GM21447 (cell line): ENCODE results near the gene ZBTB7C.

Experiments used
- ATAC-seq: cut with Tn5 transposase; IDR thresholded peaks from one replicate; pipeline ENCODE4 v1.9.1; 2021; ENCODE audit not compliant: unreplicated experiment

Gene ZBTB7C

GRCh38 chr18:48152549-48152948 lies 256.6 kb downstream of the ZBTB7C start:
- ATAC-seq = no peak

GRCh38 chr18:48151421-48152065 lies 257.6 kb downstream of the ZBTB7C start:
- ATAC-seq = no peak

- ATAC-seq = no peak
Observed at GRCh38 chr18:48149020-48149685, 260.0 kb downstream of the ZBTB7C start.

GRCh38 chr18:48142994-48143393 lies 266.2 kb downstream of the ZBTB7C start:
- no peak for ATAC-seq

- ATAC-seq = no peak
Observed at GRCh38 chr18:48142353-48142752, 266.8 kb downstream of the ZBTB7C start.

GRCh38 chr18:48140731-48141130 lies 268.5 kb downstream of the ZBTB7C start:
- ATAC-seq = no peak

- ATAC-seq = no peak
Observed at GRCh38 chr18:48139431-48140347, 269.5 kb downstream of the ZBTB7C start.

- no peak for ATAC-seq
Observed at GRCh38 chr18:48138660-48139430, 270.3 kb downstream of the ZBTB7C start.

GRCh38 chr18:48138210-48138609 lies 271.0 kb downstream of the ZBTB7C start:
- ATAC-seq = no peak

GRCh38 chr18:48137374-48138081 lies 271.7 kb downstream of the ZBTB7C start:
- no peak for ATAC-seq

GRCh38 chr18:48136827-48137373 lies 272.3 kb downstream of the ZBTB7C start:
- ATAC-seq = no peak

GRCh38 chr18:48136051-48136826 lies 272.9 kb downstream of the ZBTB7C start:
- no peak for ATAC-seq

- no peak for ATAC-seq
Observed at GRCh38 chr18:48135436-48135966, 273.7 kb downstream of the ZBTB7C start.

GRCh38 chr18:48134609-48135008 lies 274.6 kb downstream of the ZBTB7C start:
- no peak for ATAC-seq

- ATAC-seq = no peak
Observed at GRCh38 chr18:48133671-48134251, 275.4 kb downstream of the ZBTB7C start.

- ATAC-seq = no peak
Observed at GRCh38 chr18:48132797-48133655, 276.2 kb downstream of the ZBTB7C start.

GRCh38 chr18:48131042-48131441 lies 278.1 kb downstream of the ZBTB7C start:
- ATAC-seq = no peak

GRCh38 chr18:48129621-48130082 lies 279.5 kb downstream of the ZBTB7C start:
- ATAC-seq = no peak
